HT1080 (cell line): ENCODE measurements around the gene CCDC167. TPM values are rescaled to one million over a fixed set of nuclear protein-coding genes. Genes with fewer than 3 reads are reported as not detected.
"Not testable (repeated sequence)": the region's sequence is repeated elsewhere in the genome, so short reads cannot be mapped to it uniquely, and the experiment has no call there.

Source experiments
- DNase-seq: peaks from one replicate; pipeline ENCODE4 v3.0.0-alpha.2; 2015; ENCODE audit warnings: low read depth
- total RNA-seq: library from RNA; depleted of rRNA; stranded (reverse); fragments of >200 nt; shearing (Covaris generic); gene quantifications from 2 replicates; pipeline ENCODE4 v1.2.3, GENCODE V29; 2014

CCDC167 gene
- total RNA-seq, 1 experiment from 2014 or later = 19.5 TPM

GRCh38 chr6:37474316-37474715 lies 25.4 kb downstream of the CCDC167 start:
- no peak for DNase-seq

GRCh38 chr6:37473364-37474095 lies 26.2 kb downstream of the CCDC167 start:
- DNase-seq = no peak

- DNase-seq = no peak
Measured at GRCh38 chr6:37467718-37468117, 32.0 kb downstream of the CCDC167 start.

- DNase-seq = no peak
Measured at GRCh38 chr6:37463110-37463509, 36.6 kb downstream of the CCDC167 start.

- DNase-seq = no peak
Measured at GRCh38 chr6:37460805-37461204, 38.9 kb downstream of the CCDC167 start.

GRCh38 chr6:37459981-37460800 lies 39.5 kb downstream of the CCDC167 start:
- no peak for DNase-seq

GRCh38 chr6:37456816-37457560 lies 42.7 kb downstream of the CCDC167 start:
- no peak for DNase-seq

- peak; percentile 43 for DNase-seq
Measured at GRCh38 chr6:37456126-37456525, 43.6 kb downstream of the CCDC167 start.

- DNase-seq = no peak
Measured at GRCh38 chr6:37454420-37455140, 45.1 kb downstream of the CCDC167 start.

GRCh38 chr6:37452522-37452921 lies 47.2 kb downstream of the CCDC167 start:
- no peak for DNase-seq

GRCh38 chr6:37451441-37452193 lies 48.1 kb downstream of the CCDC167 start:
- no peak for DNase-seq

GRCh38 chr6:37449984-37450383 lies 49.7 kb downstream of the CCDC167 start:
- no peak for DNase-seq

GRCh38 chr6:37443216-37443542 lies 56.5 kb downstream of the CCDC167 start:
- DNase-seq = not testable (repeated sequence)

GRCh38 chr6:37442416-37443215 lies 57.1 kb downstream of the CCDC167 start:
- DNase-seq = no peak

- DNase-seq = no peak
Measured at GRCh38 chr6:37441651-37442050, 58.0 kb downstream of the CCDC167 start.

- DNase-seq = no peak
Measured at GRCh38 chr6:37438930-37439329, 60.8 kb downstream of the CCDC167 start.

GRCh38 chr6:37435816-37436215 lies 63.9 kb downstream of the CCDC167 start:
- DNase-seq = no peak

GRCh38 chr6:37435373-37435772 lies 64.3 kb downstream of the CCDC167 start:
- DNase-seq = no peak

- no peak for DNase-seq
Measured at GRCh38 chr6:37433657-37434271, 65.9 kb downstream of the CCDC167 start.
